Mammary epithelial cell (primary cell): ENCODE results near the gene PPP1R37.

Experiments
- EZH2 ChIP-seq: IDR thresholded peaks from 2 replicates; pipeline ENCODE4 v1.6.1; 2012; ENCODE audit warnings: low read length, inconsistent platforms, borderline replicate concordance
- TF ChIP-seq, protein P1 (sequence below), 2 donors: IDR thresholded peaks in 1 of 2; conservative IDR thresholded peaks in 1 of 2; 2 replicates each; pipeline ENCODE4 v1.5.1; 2011 to 2012; ENCODE audit warnings: inconsistent platforms in 2 of 2, low read length in 2 of 2, mild to moderate bottlenecking in 2 of 2, control low read depth in 1 of 2, low read depth in 1 of 2; ENCODE audit not compliant: insufficient read depth in 1 of 2; ENCODE audit errors: extremely low read depth in 1 of 2

- TF ChIP-seq EZH2: no peak
- TF ChIP-seq, protein P1, sequence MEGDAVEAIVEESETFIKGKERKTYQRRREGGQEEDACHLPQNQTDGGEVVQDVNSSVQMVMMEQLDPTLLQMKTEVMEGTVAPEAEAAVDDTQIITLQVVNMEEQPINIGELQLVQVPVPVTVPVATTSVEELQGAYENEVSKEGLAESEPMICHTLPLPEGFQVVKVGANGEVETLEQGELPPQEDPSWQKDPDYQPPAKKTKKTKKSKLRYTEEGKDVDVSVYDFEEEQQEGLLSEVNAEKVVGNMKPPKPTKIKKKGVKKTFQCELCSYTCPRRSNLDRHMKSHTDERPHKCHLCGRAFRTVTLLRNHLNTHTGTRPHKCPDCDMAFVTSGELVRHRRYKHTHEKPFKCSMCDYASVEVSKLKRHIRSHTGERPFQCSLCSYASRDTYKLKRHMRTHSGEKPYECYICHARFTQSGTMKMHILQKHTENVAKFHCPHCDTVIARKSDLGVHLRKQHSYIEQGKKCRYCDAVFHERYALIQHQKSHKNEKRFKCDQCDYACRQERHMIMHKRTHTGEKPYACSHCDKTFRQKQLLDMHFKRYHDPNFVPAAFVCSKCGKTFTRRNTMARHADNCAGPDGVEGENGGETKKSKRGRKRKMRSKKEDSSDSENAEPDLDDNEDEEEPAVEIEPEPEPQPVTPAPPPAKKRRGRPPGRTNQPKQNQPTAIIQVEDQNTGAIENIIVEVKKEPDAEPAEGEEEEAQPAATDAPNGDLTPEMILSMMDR (conservative IDR thresholded peaks at IDR 0.05 in 1 of 2, IDR thresholded peaks at IDR 0.05 in 1 of 2; ENCODE audit: extremely low read depth in 1 of 2, insufficient read depth in 1 of 2, low read depth in 1 of 2, low read length in 2 of 2): no peak
Measured at GRCh38 chr19:45169602-45170001, 76.6 kb downstream of the PPP1R37 start.
